Stimulated activated CD4-positive, alpha-beta T cell treated with anti-CD3 and anti-CD28 coated beads, Interleukin-1b, Interleukin-23, amount 100 ng/mL, for 24 hours (primary cell): ENCODE results near the gene DDX51.

ENCODE experiments used
- DNase-seq, 4 experiments: peaks; one replicate each; pipeline ENCODE4 v3.0.0-alpha.2; 2020; ENCODE audit warnings: low read depth in 4 of 4, low spot score in 1 of 4

Gene DDX51

GRCh38 chr12:132144115-132144809 lies at the start of gene DDX51, which contains the start of gene NOC4L:
TSS of gene DDX51 (minus strand) at chr12:132144319. CDS start at chr12:132144296, 23 bp downstream.
TSS of gene NOC4L (plus strand) at chr12:132144457. CDS start at chr12:132144489, 32 bp downstream.
- DNase-seq, result peak; percentile 92 to 96 (median 94)

- DNase-seq, result no peak
Measured at GRCh38 chr12:132191715-132192553, 47.8 kb upstream of the DDX51 start.

- no peak for DNase-seq
Measured at GRCh38 chr12:132190834-132191500, 46.8 kb upstream of the DDX51 start.

GRCh38 chr12:132190012-132190755 lies 46.1 kb upstream of the DDX51 start:
- no peak for DNase-seq

GRCh38 chr12:132189378-132190011 lies 45.4 kb upstream of the DDX51 start:
- peak; percentile 75 to 91 (median 85) for DNase-seq

- no peak for DNase-seq
Measured at GRCh38 chr12:132188916-132189325, 44.8 kb upstream of the DDX51 start.

- no peak for DNase-seq
Measured at GRCh38 chr12:132188451-132188901, 44.4 kb upstream of the DDX51 start.

- no peak for DNase-seq
Measured at GRCh38 chr12:132187646-132188450, 43.7 kb upstream of the DDX51 start.

GRCh38 chr12:132186857-132187620 lies 42.9 kb upstream of the DDX51 start:
- no peak for DNase-seq

GRCh38 chr12:132186208-132186856 lies 42.2 kb upstream of the DDX51 start:
- no peak for DNase-seq

- DNase-seq, result no peak
Measured at GRCh38 chr12:132185705-132186104, 41.6 kb upstream of the DDX51 start.

- no peak for DNase-seq
Measured at GRCh38 chr12:132182711-132183365, 38.7 kb upstream of the DDX51 start.

GRCh38 chr12:132182206-132182710 lies 38.1 kb upstream of the DDX51 start:
- no peak for DNase-seq

GRCh38 chr12:132181570-132182200 lies 37.6 kb upstream of the DDX51 start:
- DNase-seq, result no peak

- no peak for DNase-seq
Measured at GRCh38 chr12:132180648-132181546, 36.8 kb upstream of the DDX51 start.
